ENCODE results near the gene LRRTM4. TPM values are rescaled to one million over a fixed set of nuclear protein-coding genes. Genes with fewer than 3 reads are reported as not detected.

Gene LRRTM4
- total RNA-seq, 1 experiment from 2014 or later: 12.0 TPM

DNA sequence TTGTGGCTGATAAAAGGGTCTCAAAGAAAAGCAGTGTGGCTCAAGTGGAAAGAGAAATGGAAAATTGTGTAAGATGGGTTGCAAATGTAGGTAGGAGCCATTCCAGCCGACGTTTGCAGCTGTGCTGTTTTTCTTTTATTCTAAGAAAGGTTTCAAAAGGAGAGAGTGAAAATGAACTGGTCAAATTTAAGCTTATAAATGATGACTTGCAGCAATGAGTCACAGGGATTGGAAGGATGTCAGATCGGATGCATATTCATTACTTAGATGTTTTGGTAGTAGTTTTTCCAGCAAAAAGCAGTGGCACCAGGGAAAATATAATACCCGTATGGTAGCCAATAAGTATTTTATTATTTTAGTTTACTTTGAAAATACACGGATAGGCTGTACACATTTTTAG is 79.1 kb downstream of the LRRTM4 start:
- H3K4me3 Mint-ChIP-seq: no peak overlapping the region
- Histone ChIP-seq H3K27me3 (ENCODE audit: insufficient read depth, low read length) (no peaks in the 10 kb centered on the region), H3T11ph (ENCODE audit: low read length) (no peak overlapping the region), H4K91ac (ENCODE audit: insufficient read length, low read depth, low read length) (no peak overlapping the region), H2AFZ (ENCODE audit: low read length) (no peak overlapping the region), H3K9me3 (ENCODE audit: control insufficient read depth, low read depth, low read length) (no peaks in the 10 kb centered on the region), H2AK5ac (ENCODE audit: insufficient read length, low read length) (no peak overlapping the region), H4K8ac (replicated peaks; ENCODE audit: insufficient read length, low read depth, low read length) (no peak overlapping the region), H4K5ac (ENCODE audit: insufficient read length, low read depth, low read length) (no peak overlapping the region), H3K79me1 (ENCODE audit: insufficient read depth, low read depth, low read length, poor library complexity, severe bottlenecking) (no peaks in the 10 kb centered on the region), H3K9ac (ENCODE audit: extremely low read depth, insufficient read length, low read length) (no peak overlapping the region), H3K23me2 (ENCODE audit: insufficient read length, low read depth, low read length, poor library complexity, severe bottlenecking) (no peaks in the 10 kb centered on the region), H2BK12ac (ENCODE audit: insufficient read length, low read depth, low read length) (no peak overlapping the region), H2BK20ac (ENCODE audit: low read depth, low read length, poor library complexity, severe bottlenecking) (no peak overlapping the region), H3K14ac (ENCODE audit: insufficient read depth, low read length) (no peak overlapping the region), H3K27ac (ENCODE audit: insufficient read length, low read depth, low read length) (no peak overlapping the region), H3K23ac (ENCODE audit: insufficient read length, low read depth, low read length) (no peak overlapping the region), H2BK15ac (ENCODE audit: low read depth, low read length) (no peak overlapping the region), H2BK120ac (ENCODE audit: low read depth, low read length, poor library complexity, severe bottlenecking) (no peak overlapping the region), H3K4me1 (ENCODE audit: insufficient read depth, low read length) (peaks cover 2% of the 10 kb centered on the region; the same call in 1 of the 2 replicates), H3K56ac (ENCODE audit: insufficient read length, low read depth, low read length) (no peak overlapping the region), H3K79me2 (ENCODE audit: insufficient read depth, low read length) (no peaks in the 10 kb centered on the region), H2BK5ac (ENCODE audit: insufficient read length, low read length) (no peak overlapping the region), H4K20me1 (ENCODE audit: control insufficient read depth, insufficient read depth, insufficient read length) (no peaks in the 10 kb centered on the region), H3K18ac (ENCODE audit: insufficient read length, low read depth, low read length) (no peak overlapping the region), H3K4ac (ENCODE audit: low read depth, low read length) (no peak overlapping the region), H3K4me2 (ENCODE audit: insufficient read depth, insufficient read length, low read length) (no peak overlapping the region)
- no peaks in the 10 kb centered on the region for H3K27me3 Mint-ChIP-seq (ENCODE audit: low read depth)
- TF ChIP-seq, protein P1, sequence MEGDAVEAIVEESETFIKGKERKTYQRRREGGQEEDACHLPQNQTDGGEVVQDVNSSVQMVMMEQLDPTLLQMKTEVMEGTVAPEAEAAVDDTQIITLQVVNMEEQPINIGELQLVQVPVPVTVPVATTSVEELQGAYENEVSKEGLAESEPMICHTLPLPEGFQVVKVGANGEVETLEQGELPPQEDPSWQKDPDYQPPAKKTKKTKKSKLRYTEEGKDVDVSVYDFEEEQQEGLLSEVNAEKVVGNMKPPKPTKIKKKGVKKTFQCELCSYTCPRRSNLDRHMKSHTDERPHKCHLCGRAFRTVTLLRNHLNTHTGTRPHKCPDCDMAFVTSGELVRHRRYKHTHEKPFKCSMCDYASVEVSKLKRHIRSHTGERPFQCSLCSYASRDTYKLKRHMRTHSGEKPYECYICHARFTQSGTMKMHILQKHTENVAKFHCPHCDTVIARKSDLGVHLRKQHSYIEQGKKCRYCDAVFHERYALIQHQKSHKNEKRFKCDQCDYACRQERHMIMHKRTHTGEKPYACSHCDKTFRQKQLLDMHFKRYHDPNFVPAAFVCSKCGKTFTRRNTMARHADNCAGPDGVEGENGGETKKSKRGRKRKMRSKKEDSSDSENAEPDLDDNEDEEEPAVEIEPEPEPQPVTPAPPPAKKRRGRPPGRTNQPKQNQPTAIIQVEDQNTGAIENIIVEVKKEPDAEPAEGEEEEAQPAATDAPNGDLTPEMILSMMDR (conservative IDR thresholded peaks at IDR 0.05): no peak
- H3K36me3 Mint-ChIP-seq (ENCODE audit: insufficient read depth in 1 of 3, low read depth in 3 of 3): no peaks in the 10 kb centered on the region
- no CpG with 5 or more reads among the region's 5 CpGs for WGBS (ENCODE audit: extremely low coverage, insufficient read length, low lambda C conversion rate)
- no peaks in the 10 kb centered on the region for H3K9me3 Mint-ChIP-seq
- H3K4me1 Mint-ChIP-seq: peaks cover 5% of the 10 kb centered on the region in 2 experiments
- H3K27ac Mint-ChIP-seq: no peak overlapping the region
- no peak for DNase-seq
